Activated CD4-positive, alpha-beta T cell treated with anti-CD3 and anti-CD28 coated beads for 36 hours (primary cell): Measurements from ENCODE around the gene NCOA1. TPM values are rescaled to one million over a fixed set of nuclear protein-coding genes. Genes with fewer than 3 reads are reported as not detected.
A peak's percentile ranks its signal among the peaks of the same experiment; 100 is the strongest.
"Not testable (repeated sequence)": the region's sequence is repeated elsewhere in the genome, so short reads cannot be mapped to it uniquely, and the experiment has no call there.

Source experiments
- ATAC-seq: fragments of 200-7000 bp; cut with Tn5 transposase; one replicate; pipeline ENCODE4 v1.10.0; 2021; ENCODE audit warnings: mild to moderate bottlenecking, moderate library complexity
- CTCF ChIA-PET: fragments of 350-600 bp; sonication (Branson Sonifier 250); formaldehyde crosslinking; loops from one replicate; lab custom pipeline; 2021; ENCODE audit warnings: antibody characterized with exemption; lab: Charles Lee
- POLR2A ChIA-PET: fragments of 350-600 bp; sonication (Branson Sonifier 250); formaldehyde crosslinking; loops from one replicate; lab custom pipeline; 2021; ENCODE audit warnings: antibody characterized with exemption, inconsistent platforms; lab: Charles Lee
- DNase-seq: peaks from one replicate; pipeline ENCODE4 v3.0.0-alpha.2; 2020
- H3K27ac Mint-ChIP-seq: one replicate; pipeline ENCODE4 v1.8.0; 2021; ENCODE audit warnings: mixed read lengths
- H3K27me3 Mint-ChIP-seq: one replicate; pipeline ENCODE4 v1.8.0; 2021; ENCODE audit warnings: mixed read lengths
- H3K36me3 Mint-ChIP-seq: one replicate; pipeline ENCODE4 v1.8.0; 2021; ENCODE audit warnings: low read depth, mixed read lengths
- H3K4me1 Mint-ChIP-seq: one replicate; pipeline ENCODE4 v1.8.0; 2021; ENCODE audit warnings: mixed read lengths
- H3K4me3 Mint-ChIP-seq: one replicate; pipeline ENCODE4 v1.8.0; 2021; ENCODE audit warnings: mild to moderate bottlenecking, moderate library complexity, mixed read lengths
- H3K9me3 Mint-ChIP-seq: one replicate; pipeline ENCODE4 v1.8.0; 2021; ENCODE audit warnings: low read depth, mixed read lengths
- intact Hi-C, 2 experiments: fragments of 100-400 bp; cut with DNase I in 1 of 2; cut with micrococcal nuclease in 1 of 2; formaldehyde crosslinking; loops; one replicate each; pipeline versions ENCODE4 v1.14.2 to v1.15.1; 2022 to 2024; cut with DNase I, micrococcal nuclease
- total RNA-seq, 2 experiments: library from RNA; stranded (reverse); gene quantifications; one replicate each; pipeline ENCODE4 v1.2.3, GENCODE V29; 2021

Gene NCOA1
- total RNA-seq, 2 experiments from 2014 or later, result 20.6 to 29.3 TPM

- H3K9me3 Mint-ChIP-seq, result peaks cover 3% of the 10 kb centered on the region
Measured at GRCh38 chr2:24478243-24478642, 12.8 kb upstream of the NCOA1 start.

DNA sequence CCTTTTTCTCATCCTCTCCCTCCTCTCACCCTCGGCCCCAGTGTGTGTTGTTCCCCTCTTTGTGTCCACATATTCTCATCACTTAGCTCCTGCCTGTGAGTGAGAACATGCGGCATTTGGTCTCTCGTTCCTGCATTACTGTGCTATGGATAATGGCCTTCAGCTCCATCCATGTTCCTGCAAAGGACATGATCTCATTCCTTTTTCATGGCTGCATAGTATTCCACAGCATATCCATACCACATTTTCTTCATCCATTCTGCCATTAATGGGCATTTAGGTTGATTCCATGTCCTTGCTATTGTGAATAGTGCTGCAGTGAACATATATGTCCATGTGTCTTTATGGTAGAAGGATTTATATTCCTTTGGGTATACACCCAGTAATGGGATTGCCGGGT lies 10.8 kb upstream of the NCOA1 start:
- H3K4me3 Mint-ChIP-seq, result no peak overlapping the region
- H3K36me3 Mint-ChIP-seq, result no peaks in the 10 kb centered on the region
- H3K9me3 Mint-ChIP-seq, result peaks cover 3% of the 10 kb centered on the region
- CTCF ChIA-PET, result no interaction called here
- no peak overlapping the region for H3K27ac Mint-ChIP-seq
- ATAC-seq (no peak), DNase-seq (no peak)
- peaks cover 5% of the 10 kb centered on the region for H3K27me3 Mint-ChIP-seq
- intact Hi-C loops, result no loop called here
- H3K4me1 Mint-ChIP-seq, result peaks cover 3% of the 10 kb centered on the region
- POLR2A ChIA-PET, result no interaction called here

More at GRCh38 chr2:24478243-24478642, 12.8 kb upstream of the NCOA1 start:
- H3K4me3 Mint-ChIP-seq, result no peak overlapping the region
- intact Hi-C loops, result no loop called here
- no peaks in the 10 kb centered on the region for H3K36me3 Mint-ChIP-seq
- CTCF ChIA-PET, result no interaction called here
- no peak for ATAC-seq
- H3K4me1 Mint-ChIP-seq, result peaks cover 3% of the 10 kb centered on the region
- POLR2A ChIA-PET, result no interaction called here
- DNase-seq, result no peak
- no peak overlapping the region for H3K27ac Mint-ChIP-seq
- H3K27me3 Mint-ChIP-seq, result peaks cover 5% of the 10 kb centered on the region

DNA sequence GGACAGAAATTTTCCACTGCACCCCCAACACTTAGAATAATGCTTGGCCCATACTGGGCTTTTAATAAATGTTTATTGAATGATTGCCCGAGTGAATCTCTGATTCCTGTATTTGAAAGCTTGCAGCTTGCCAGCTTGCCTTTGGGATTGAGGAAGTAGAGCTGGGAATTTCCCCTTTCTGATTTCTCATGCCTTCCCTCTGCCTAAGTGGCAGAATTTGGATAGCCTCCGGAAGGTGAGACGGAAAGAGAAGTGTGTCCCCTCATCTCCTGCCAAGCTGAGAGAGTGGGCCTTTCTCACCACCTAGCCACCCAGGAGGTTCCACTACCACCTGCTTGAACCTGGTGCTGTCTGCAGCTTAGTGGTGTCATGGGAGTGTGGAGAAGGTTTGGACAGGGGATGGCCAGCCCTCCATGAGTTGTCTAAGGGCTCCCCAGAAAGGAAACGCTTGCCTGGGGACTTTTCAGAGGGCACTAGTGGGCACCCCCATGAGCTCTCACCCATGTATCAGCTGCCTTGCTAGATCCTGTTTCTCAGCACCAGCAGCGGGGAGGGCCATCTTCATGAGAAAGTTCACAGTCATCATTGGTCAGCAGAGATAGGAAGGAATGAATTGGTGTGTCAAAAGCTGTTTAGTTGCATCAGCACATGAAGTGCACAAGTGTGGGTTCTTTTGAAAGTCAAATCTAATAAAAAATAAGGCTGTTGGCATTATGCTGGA lies 8.6 kb upstream of the NCOA1 start:
- ChIA-PET CTCF (interaction anchor here (1.0 to 1.6 kb wide), 3 partner anchors 9 to 346 kb away, joined by 3 to 5 read pairs (median 4); no protein-coding TSS in a partner anchor), POLR2A (no interaction called here)
- ATAC-seq (peak; percentile 36), DNase-seq (no peak)
- no peaks in the 10 kb centered on the region for H3K36me3 Mint-ChIP-seq
- H3K4me3 Mint-ChIP-seq, result no peak overlapping the region
- peaks cover 3% of the 10 kb centered on the region for H3K4me1 Mint-ChIP-seq
- H3K27ac Mint-ChIP-seq, result no peak overlapping the region
- H3K27me3 Mint-ChIP-seq, result peaks cover 5% of the 10 kb centered on the region
- peaks cover 3% of the 10 kb centered on the region for H3K9me3 Mint-ChIP-seq
- intact Hi-C loops, result no loop called here

DNA sequence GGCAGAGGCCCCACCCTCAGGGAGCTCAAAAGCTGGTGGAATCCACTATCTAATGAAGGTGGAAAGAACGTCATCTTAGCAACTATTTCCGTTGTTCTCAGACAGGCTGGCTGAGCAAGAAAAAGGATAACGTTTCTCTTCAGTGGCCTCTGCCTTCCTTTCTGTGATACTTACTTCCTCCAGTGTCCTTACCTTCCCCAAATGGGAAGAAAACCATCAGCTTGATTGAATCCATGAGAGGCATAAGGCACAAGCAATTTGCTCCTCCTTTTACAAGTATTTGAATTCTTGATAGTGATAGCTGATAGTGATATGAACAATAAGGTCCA lies 8.1 kb upstream of the NCOA1 start:
- ATAC-seq, result no peak
- no peak for DNase-seq
- intact Hi-C loops, result no loop called here
- peaks cover 3% of the 10 kb centered on the region for H3K9me3 Mint-ChIP-seq
- H3K36me3 Mint-ChIP-seq, result no peaks in the 10 kb centered on the region
- no peak overlapping the region for H3K27ac Mint-ChIP-seq
- ChIA-PET POLR2A (no interaction called here), CTCF (interaction anchor here (0.6 to 1.6 kb wide), 3 partner anchors 73 to 345 kb away, joined by 3 to 5 read pairs (median 4); no protein-coding TSS in a partner anchor)
- H3K4me3 Mint-ChIP-seq, result no peak overlapping the region
- peaks cover 3% of the 10 kb centered on the region for H3K4me1 Mint-ChIP-seq
- peaks cover 5% of the 10 kb centered on the region for H3K27me3 Mint-ChIP-seq

GRCh38 chr2:24484677-24485076 lies 6.4 kb upstream of the NCOA1 start:
- H3K27me3 Mint-ChIP-seq, ATAC-seq, H3K4me3 Mint-ChIP-seq, H3K9me3 Mint-ChIP-seq, intact Hi-C loops, H3K36me3 Mint-ChIP-seq, POLR2A ChIA-PET, H3K27ac Mint-ChIP-seq, DNase-seq: not testable (repeated sequence)
- CTCF ChIA-PET, result interaction anchor here (0.6 kb wide), 1 partner anchor 37 kb away, joined by 3 read pairs; no protein-coding TSS in a partner anchor
- H3K4me1 Mint-ChIP-seq, result peaks cover 13% of the 10 kb centered on the region

GRCh38 chr2:24485197-24485596 lies 5.9 kb upstream of the NCOA1 start:
- ChIA-PET POLR2A (no interaction called here), CTCF (interaction anchor here (0.6 kb wide), 1 partner anchor 37 kb away, joined by 3 read pairs; no protein-coding TSS in a partner anchor)
- Mint-ChIP-seq H3K36me3 (no peaks in the 10 kb centered on the region), H3K4me3 (no peak overlapping the region), H3K27me3 (peaks cover 5% of the 10 kb centered on the region), H3K4me1 (peaks cover 18% of the 10 kb centered on the region), H3K9me3 (peaks cover under 1% of the 10 kb centered on the region), H3K27ac (no peak overlapping the region)
- intact Hi-C loops, result no loop called here
- DNase-seq (no peak), ATAC-seq (no peak)

DNA sequence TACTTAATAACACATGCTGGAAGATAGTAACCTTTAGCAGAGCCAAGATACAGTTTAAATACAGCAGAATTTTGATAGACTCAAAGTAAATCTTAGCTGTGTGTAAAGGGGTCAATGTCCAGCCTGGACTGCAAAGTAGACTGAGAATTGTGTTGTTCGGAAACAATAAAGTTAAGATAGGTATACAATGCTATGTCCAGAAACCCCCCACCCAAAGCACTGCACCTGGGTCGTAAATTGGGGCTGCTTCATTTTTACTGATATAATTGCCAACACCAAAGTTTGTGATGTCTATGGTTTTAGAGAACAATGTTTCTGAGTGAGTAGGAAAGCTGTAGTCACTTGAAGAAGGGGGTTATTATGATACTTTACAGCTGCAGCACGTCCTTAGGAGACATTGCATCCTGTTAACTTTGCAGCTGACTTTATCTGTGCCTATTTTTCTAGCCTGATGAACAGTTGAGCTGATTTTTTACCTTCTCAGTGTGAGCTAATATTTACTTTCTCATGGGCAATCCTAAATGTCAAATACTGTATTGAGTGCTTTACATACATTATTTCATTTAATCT lies 4.3 kb upstream of the NCOA1 start:
- no peaks in the 10 kb centered on the region for H3K36me3 Mint-ChIP-seq
- no peaks in the 10 kb centered on the region for H3K9me3 Mint-ChIP-seq
- ATAC-seq (no peak), DNase-seq (no peak)
- peaks cover 19% of the 10 kb centered on the region for H3K4me1 Mint-ChIP-seq
- intact Hi-C loops, result no loop called here
- ChIA-PET POLR2A (interaction anchor here (0.6 kb wide), 1 partner anchor 509 kb away, joined by 3 read pairs; no protein-coding TSS in a partner anchor), CTCF (interaction anchor here (0.9 kb wide), 4 partner anchors 9 to 64 kb away, joined by 3 to 4 read pairs (median 4); no protein-coding TSS in a partner anchor)
- no peak overlapping the region for H3K4me3 Mint-ChIP-seq
- no peak overlapping the region for H3K27ac Mint-ChIP-seq
- H3K27me3 Mint-ChIP-seq, result peaks cover 3% of the 10 kb centered on the region

DNA sequence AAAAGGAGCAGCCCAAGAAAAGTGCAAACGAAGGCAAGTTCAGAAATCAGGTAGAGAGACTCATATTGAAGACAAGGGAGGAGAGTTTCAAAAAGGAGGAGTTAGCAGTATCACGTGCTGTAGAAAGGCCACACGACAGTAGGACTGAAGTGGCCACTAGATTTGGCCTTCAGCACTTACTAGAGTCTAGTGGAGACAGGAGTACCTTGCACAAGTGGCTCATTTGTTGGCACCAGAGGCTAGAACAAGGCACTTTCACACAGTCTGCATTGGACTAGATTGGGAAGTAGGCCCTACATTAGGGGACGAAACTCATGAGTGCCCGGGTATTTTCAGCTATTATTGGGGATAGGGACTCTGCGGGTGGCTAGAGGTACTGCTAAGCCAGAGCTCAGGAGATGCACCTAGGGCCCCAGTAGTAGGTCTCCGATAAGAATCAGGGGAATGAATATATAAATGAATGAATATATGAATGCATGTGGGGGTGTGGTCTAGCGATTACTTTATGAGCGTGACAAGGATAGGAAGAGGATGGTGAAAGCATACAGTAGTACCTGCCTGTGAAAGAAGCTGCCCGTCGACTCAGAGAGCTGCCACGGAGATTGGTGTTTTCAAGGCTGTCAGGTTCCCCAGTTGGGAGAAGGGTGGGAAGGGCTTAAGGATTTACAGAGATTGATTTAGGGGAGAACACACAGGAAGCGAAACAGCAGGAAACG lies 1.4 kb upstream of the NCOA1 start:
- DNase-seq (peak; percentile 15), ATAC-seq (no peak)
- POLR2A ChIA-PET, result no interaction called here
- intact Hi-C loops, result loop anchor here (1.0 to 10.0 kb wide), 9 partner anchors 88 to 565 kb away; partner anchors contain the start of genes CENPO (in 2 of the 2), PTRHD1 (in 2 of the 2), ADCY3 (in 1 of the 2) and ATAD2B (in 1 of the 2)
- H3K27me3 Mint-ChIP-seq, result no peaks in the 10 kb centered on the region
- no peaks in the 10 kb centered on the region for H3K9me3 Mint-ChIP-seq
- CTCF ChIA-PET, result interaction anchor here (0.6 to 1.2 kb wide), 4 partner anchors 11 to 124 kb away, joined by 3 to 4 read pairs (median 3); no protein-coding TSS in a partner anchor
- H3K4me3 Mint-ChIP-seq, result peak overlapping the region; percentile 85
- peak overlapping the region; percentile 95 for H3K27ac Mint-ChIP-seq
- no peaks in the 10 kb centered on the region for H3K36me3 Mint-ChIP-seq
- H3K4me1 Mint-ChIP-seq, result peaks cover 40% of the 10 kb centered on the region

- Mint-ChIP-seq H3K27me3 (no peaks in the 10 kb centered on the region), H3K27ac (peak overlapping the region; percentile 95), H3K9me3 (no peaks in the 10 kb centered on the region), H3K4me3 (peak overlapping the region; percentile 85), H3K4me1 (peaks cover 42% of the 10 kb centered on the region), H3K36me3 (no peaks in the 10 kb centered on the region)
- intact Hi-C loops, result loop anchor here (1.0 to 10.0 kb wide), 9 partner anchors 87 to 565 kb away; partner anchors contain the start of genes CENPO (in 2 of the 2), PTRHD1 (in 2 of the 2), ADCY3 (in 1 of the 2) and ATAD2B (in 1 of the 2)
- ATAC-seq (no peak), DNase-seq (peak; percentile 33)
- CTCF ChIA-PET, result interaction anchor here (0.6 to 1.2 kb wide), 3 partner anchors 11 to 68 kb away, joined by 3 read pairs; no protein-coding TSS in a partner anchor
- POLR2A ChIA-PET, result no interaction called here
Measured at GRCh38 chr2:24490181-24490689, 819 bp upstream of the NCOA1 start.

DNA sequence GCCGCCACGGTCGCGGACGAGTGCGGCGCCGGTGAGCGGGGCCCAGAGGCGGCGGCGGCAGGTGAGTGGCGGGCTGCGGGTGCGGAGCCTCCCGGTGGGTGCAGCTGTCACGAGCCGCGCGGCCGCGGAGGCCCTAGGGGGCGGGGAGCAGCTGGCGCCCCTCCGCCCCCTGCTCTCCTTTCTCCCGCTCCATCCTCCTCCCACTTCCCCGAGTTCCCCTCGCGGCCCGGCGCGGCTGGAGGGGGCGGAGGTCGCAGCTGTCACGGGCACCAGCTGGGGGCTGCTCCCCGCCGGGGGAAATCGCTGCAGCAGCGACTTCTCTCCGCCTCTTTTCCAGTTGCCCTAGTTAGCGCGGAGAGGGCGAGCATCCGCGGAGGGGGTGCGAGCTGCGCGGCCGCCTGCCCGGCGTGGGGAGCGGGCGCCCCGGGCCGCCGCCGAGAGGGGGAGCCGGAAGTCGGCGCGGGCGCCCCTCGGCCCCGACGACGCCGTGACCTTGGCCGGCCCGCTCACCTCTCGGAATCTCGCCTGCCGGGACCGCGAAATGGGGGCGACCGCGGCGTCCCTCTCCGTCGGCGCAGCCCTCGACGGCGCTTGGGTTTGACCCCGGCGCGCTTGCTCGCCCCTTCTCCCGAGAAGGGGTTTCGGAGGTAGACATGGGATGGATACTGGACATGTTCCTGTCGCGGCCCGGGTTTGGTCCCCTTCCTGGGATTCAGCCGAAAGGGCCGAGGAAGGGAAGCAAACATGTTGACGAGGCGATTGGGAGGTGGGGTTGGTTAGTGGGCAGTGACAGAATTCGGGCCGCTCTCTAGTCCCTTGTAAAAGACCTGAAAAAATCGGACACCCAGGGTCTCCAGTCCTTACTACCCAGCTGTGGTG lies 727 bp downstream of the NCOA1 start:
- DNase-seq (peak; percentile 70), ATAC-seq (peak; percentile 14)
- H3K27me3 Mint-ChIP-seq, result no peaks in the 10 kb centered on the region
- no peaks in the 10 kb centered on the region for H3K9me3 Mint-ChIP-seq
- H3K4me1 Mint-ChIP-seq, result peaks cover 50% of the 10 kb centered on the region
- H3K4me3 Mint-ChIP-seq, result peak overlapping the region; percentile 75
- no peaks in the 10 kb centered on the region for H3K36me3 Mint-ChIP-seq
- H3K27ac Mint-ChIP-seq, result peak overlapping the region; percentile 74
- intact Hi-C loops, result loop anchor here (1.0 to 10.0 kb wide), 9 partner anchors 30 to 567 kb away; partner anchors contain the start of genes ADCY3 (in 1 of the 2), ATAD2B (in 1 of the 2), CENPO (in 1 of the 2) and DNAJC27 (in 1 of the 2)
- POLR2A ChIA-PET, result interaction anchor here (0.5 to 1.0 kb wide), 2 partner anchors 24 to 332 kb away, joined by 3 read pairs; no protein-coding TSS in a partner anchor
- CTCF ChIA-PET, result interaction anchor here (0.5 to 0.7 kb wide), 4 partner anchors 38 to 424 kb away, joined by 3 to 4 read pairs (median 3); no protein-coding TSS in a partner anchor
